ENCODE measurements around the gene PHYKPL. TPM values are rescaled to one million over a fixed set of nuclear protein-coding genes. Genes with fewer than 3 reads are reported as not detected.

Gene PHYKPL
- total RNA-seq, 2 donors from 2014 or later = 133 to 191 TPM

- Mint-ChIP-seq H3K27ac (no peak overlapping the region), H3K36me3 (no peaks in the 10 kb centered on the region), H3K27me3 (no peaks in the 10 kb centered on the region), H3K4me3 (no peak overlapping the region), H3K4me1 (ENCODE audit: low read depth in 2 of 2) (no peaks in the 10 kb centered on the region), H3K9me3 (no peaks in the 10 kb centered on the region)
- ATAC-seq = no peak
- no peak for DNase-seq (ENCODE audit: low spot score)
These were observed 40.0 kb upstream of the PHYKPL start for GRCh38 chr5:178272591-178272990.

- no peaks in the 10 kb centered on the region for H3K27me3 Mint-ChIP-seq
- no peaks in the 10 kb centered on the region for H3K4me1 Mint-ChIP-seq (ENCODE audit: low read depth in 2 of 2)
- no peaks in the 10 kb centered on the region for H3K9me3 Mint-ChIP-seq
These were observed 39.3 kb upstream of the PHYKPL start for GRCh38 chr5:178271726-178272479.

DNA sequence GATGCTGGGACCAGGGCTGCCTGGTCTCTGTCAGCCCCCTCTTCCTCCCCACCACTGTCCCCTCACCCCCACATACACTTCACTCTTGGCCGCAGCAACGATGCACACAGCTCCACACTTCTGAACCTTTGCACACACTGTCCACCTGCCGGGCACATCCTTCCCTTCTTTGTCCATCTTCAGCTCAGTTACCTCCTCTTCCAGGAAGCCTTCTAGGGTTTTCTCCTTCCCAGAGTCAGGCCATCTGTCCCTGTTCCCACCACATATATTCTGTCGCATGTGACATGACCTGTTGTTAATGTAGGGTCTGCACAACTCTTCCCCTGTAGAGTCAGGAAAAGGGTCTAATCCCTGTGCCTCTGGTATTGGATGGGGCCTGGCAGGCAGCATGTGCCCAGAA is 38.6 kb upstream of the PHYKPL start:
- H3K4me1 Mint-ChIP-seq (ENCODE audit: low read depth in 2 of 2) = no peaks in the 10 kb centered on the region

More at GRCh38 chr5:178271726-178272479, 39.3 kb upstream of the PHYKPL start:
- DNase-seq (ENCODE audit: low spot score) (no peak), ATAC-seq (no peak)
- Mint-ChIP-seq H3K4me3 (no peak overlapping the region), H3K27ac (no peak overlapping the region), H3K36me3 (no peaks in the 10 kb centered on the region)

GRCh38 chr5:178269499-178269898 is 36.9 kb upstream of the PHYKPL start:
- no peak overlapping the region for H3K27ac Mint-ChIP-seq
- ATAC-seq = no peak
- no peaks in the 10 kb centered on the region for H3K27me3 Mint-ChIP-seq
- H3K4me3 Mint-ChIP-seq = no peak overlapping the region
- H3K4me1 Mint-ChIP-seq (ENCODE audit: low read depth in 2 of 2) = no peaks in the 10 kb centered on the region
- no peaks in the 10 kb centered on the region for H3K9me3 Mint-ChIP-seq
- no peak for DNase-seq (ENCODE audit: low spot score)
- H3K36me3 Mint-ChIP-seq = no peaks in the 10 kb centered on the region

More for the DNA sequence above, 38.6 kb upstream of the PHYKPL start:
- Mint-ChIP-seq H3K4me3 (no peak overlapping the region), H3K36me3 (no peaks in the 10 kb centered on the region), H3K9me3 (no peaks in the 10 kb centered on the region), H3K27me3 (no peaks in the 10 kb centered on the region), H3K27ac (no peak overlapping the region)
- ATAC-seq (no peak), DNase-seq (ENCODE audit: low spot score) (no peak)

GRCh38 chr5:178267876-178268275 is 35.3 kb upstream of the PHYKPL start:
- H3K36me3 Mint-ChIP-seq = no peaks in the 10 kb centered on the region
- H3K4me1 Mint-ChIP-seq (ENCODE audit: low read depth in 2 of 2) = no peaks in the 10 kb centered on the region
- no peak overlapping the region for H3K4me3 Mint-ChIP-seq
- H3K27ac Mint-ChIP-seq = no peak overlapping the region
- no peaks in the 10 kb centered on the region for H3K27me3 Mint-ChIP-seq
- ATAC-seq = no peak
- DNase-seq (ENCODE audit: low spot score) = no peak
- no peaks in the 10 kb centered on the region for H3K9me3 Mint-ChIP-seq

GRCh38 chr5:178267245-178267644 is 34.6 kb upstream of the PHYKPL start:
- ATAC-seq (no peak), DNase-seq (ENCODE audit: low spot score) (no peak)
- Mint-ChIP-seq H3K9me3 (no peaks in the 10 kb centered on the region), H3K27ac (no peak overlapping the region), H3K4me3 (no peak overlapping the region), H3K27me3 (no peaks in the 10 kb centered on the region), H3K36me3 (no peaks in the 10 kb centered on the region), H3K4me1 (ENCODE audit: low read depth in 2 of 2) (no peaks in the 10 kb centered on the region)

DNA sequence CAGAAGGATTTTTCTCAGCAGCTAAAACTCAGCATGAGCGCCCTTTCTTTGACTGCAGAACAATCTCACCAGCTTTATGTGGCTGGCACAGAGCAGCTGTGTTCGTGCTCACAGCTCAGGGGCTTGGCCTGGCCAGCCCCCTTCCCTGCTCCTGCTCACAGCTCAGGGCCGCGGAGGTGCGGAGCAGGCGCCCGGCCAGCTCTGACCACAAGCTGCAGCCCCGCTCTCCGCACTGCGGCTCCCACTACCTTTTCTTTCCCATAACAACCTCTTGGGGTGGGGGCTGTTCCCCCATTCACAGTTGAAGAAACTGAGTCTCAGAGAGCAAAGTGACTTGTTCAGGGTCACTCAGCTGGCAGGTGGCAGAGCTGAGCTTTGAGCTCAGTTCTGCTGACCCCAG is 34.0 kb upstream of the PHYKPL start:
- Mint-ChIP-seq H3K36me3 (no peaks in the 10 kb centered on the region), H3K9me3 (no peaks in the 10 kb centered on the region), H3K27me3 (no peaks in the 10 kb centered on the region), H3K27ac (no peak overlapping the region), H3K4me3 (no peak overlapping the region), H3K4me1 (ENCODE audit: low read depth in 2 of 2) (no peaks in the 10 kb centered on the region)
- DNase-seq (ENCODE audit: low spot score) (no peak), ATAC-seq (no peak)

GRCh38 chr5:178265746-178266145 is 33.1 kb upstream of the PHYKPL start:
- no peaks in the 10 kb centered on the region for H3K36me3 Mint-ChIP-seq
- no peak overlapping the region for H3K4me3 Mint-ChIP-seq
- no peak overlapping the region for H3K27ac Mint-ChIP-seq
- ATAC-seq (no peak), DNase-seq (ENCODE audit: low spot score) (no peak)
- peaks cover 0 to 1% of the 10 kb centered on the region in 2 donors for H3K4me1 Mint-ChIP-seq (ENCODE audit: low read depth in 2 of 2)
- no peaks in the 10 kb centered on the region for H3K9me3 Mint-ChIP-seq
- no peaks in the 10 kb centered on the region for H3K27me3 Mint-ChIP-seq

DNA sequence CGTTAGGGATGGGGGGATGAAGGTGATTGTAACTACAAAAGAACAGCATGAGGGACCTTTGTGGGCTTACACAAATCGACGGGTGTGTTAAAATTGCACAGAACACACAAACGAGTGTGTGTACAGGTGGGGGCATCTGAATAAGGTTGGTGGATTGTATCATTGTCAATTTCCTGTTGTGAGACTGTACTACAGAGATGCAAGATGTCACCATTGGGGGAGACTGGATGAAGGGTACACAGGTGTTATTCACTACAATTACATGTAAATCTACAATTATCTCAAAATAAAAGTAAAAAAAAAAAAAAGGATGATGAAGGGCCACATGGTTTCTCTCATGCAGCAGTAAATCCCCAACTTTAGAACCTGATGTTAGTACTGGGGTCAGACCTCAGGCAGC is 31.4 kb upstream of the PHYKPL start:
- Mint-ChIP-seq H3K36me3 (no peaks in the 10 kb centered on the region), H3K4me3 (no peak overlapping the region), H3K27ac (no peak overlapping the region), H3K9me3 (no peaks in the 10 kb centered on the region), H3K4me1 (ENCODE audit: low read depth in 2 of 2) (peaks cover 6 to 9% of the 10 kb centered on the region in 2 donors), H3K27me3 (no peaks in the 10 kb centered on the region)
- ATAC-seq = no peak
- no peak for DNase-seq (ENCODE audit: low spot score)

DNA sequence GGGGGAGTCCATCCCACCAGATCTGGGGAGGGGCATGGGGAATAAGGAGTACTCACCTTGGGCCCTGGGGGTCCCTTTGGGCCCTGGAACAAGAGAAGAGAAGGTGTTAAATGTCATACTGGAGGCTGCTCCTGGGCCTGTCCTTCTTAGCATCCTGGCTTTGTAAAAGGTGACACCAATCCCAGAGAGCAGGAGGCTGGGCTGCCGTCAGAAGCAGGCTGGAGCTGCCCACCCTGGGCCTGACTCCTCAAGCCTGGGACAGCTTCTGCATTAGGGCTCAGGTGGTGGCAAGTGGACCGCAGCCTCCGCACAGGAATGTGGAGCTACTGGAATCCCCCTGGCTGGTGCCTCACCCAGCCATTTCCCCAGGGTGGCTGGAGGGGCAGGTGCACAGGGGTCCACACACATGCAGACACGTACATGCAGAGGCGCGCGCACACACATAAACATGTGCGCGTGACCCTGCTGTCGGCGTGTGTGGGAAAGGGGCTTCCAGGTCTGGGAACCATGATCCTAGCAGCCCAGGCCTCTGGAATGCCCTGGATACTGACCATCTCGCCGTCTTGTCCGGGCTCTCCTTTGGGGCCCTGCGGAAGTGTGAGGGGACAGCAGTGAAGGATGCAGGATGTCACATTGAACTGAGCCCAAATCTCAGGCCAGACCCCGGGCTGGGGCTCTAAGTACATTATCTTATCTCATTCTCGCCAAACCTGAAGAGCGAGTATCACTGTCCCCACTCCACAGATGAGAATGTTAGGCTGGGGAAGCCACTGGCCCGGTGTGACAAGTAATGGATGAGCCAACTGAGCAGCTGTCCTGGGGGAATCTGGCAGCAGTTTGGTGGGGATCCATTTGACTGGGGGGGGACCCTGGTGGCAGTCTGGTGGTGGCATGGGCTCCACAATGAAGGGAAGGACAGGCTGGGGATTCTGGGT is 29.3 kb upstream of the PHYKPL start:
- no peaks in the 10 kb centered on the region for H3K27me3 Mint-ChIP-seq
- no peak for DNase-seq (ENCODE audit: low spot score)
- H3K4me1 Mint-ChIP-seq (ENCODE audit: low read depth in 2 of 2) = peaks cover 6 to 9% of the 10 kb centered on the region in 2 donors
- H3K4me3 Mint-ChIP-seq = no peak overlapping the region
- no peak overlapping the region for H3K27ac Mint-ChIP-seq
- H3K9me3 Mint-ChIP-seq = no peaks in the 10 kb centered on the region
- ATAC-seq = no peak
- no peaks in the 10 kb centered on the region for H3K36me3 Mint-ChIP-seq

- H3K4me3 Mint-ChIP-seq = no peak overlapping the region
- peaks cover 6 to 9% of the 10 kb centered on the region in 2 donors for H3K4me1 Mint-ChIP-seq (ENCODE audit: low read depth in 2 of 2)
- H3K27ac Mint-ChIP-seq = peak overlapping the region in 1 of 2 donors; percentile 53
- no peaks in the 10 kb centered on the region for H3K27me3 Mint-ChIP-seq
- DNase-seq (ENCODE audit: low spot score) (no peak), ATAC-seq (peak in 1 of 2 donors; percentile 15)
- no peaks in the 10 kb centered on the region for H3K9me3 Mint-ChIP-seq
- H3K36me3 Mint-ChIP-seq = no peaks in the 10 kb centered on the region
These were observed 27.3 kb upstream of the PHYKPL start for GRCh38 chr5:178259623-178260536.

DNA sequence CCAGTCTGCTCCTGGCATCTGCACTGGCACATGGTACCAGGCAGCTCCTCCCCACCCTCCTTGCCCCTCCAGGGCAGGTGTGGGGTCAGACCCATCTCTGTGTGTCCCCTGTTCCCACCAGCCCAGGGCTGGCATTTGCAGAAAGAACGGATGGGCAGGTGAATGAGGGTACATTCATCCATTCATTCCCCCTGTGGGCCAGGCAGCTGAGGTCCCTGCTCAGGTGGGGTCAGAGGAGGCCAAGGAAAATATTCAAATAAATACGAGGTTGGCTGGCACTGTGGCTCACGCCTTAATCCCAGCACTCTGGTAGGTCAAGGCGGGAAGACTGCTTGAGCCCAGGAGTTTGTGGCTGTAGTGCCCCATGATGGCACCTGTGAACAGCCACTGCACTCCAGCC is 25.0 kb upstream of the PHYKPL start:
- no peak overlapping the region for H3K4me3 Mint-ChIP-seq
- DNase-seq (ENCODE audit: low spot score) = no peak
- ATAC-seq = peak in 1 of 2 donors; percentile 30
- H3K27ac Mint-ChIP-seq = no peak overlapping the region
- H3K36me3 Mint-ChIP-seq = no peaks in the 10 kb centered on the region
- H3K27me3 Mint-ChIP-seq = no peaks in the 10 kb centered on the region
- peaks cover 6 to 9% of the 10 kb centered on the region in 2 donors for H3K4me1 Mint-ChIP-seq (ENCODE audit: low read depth in 2 of 2)
- no peaks in the 10 kb centered on the region for H3K9me3 Mint-ChIP-seq

GRCh38 chr5:178256746-178257145 is 24.1 kb upstream of the PHYKPL start:
- H3K9me3 Mint-ChIP-seq = no peaks in the 10 kb centered on the region
- ATAC-seq (peak in 1 of 2 donors; percentile 18), DNase-seq (ENCODE audit: low spot score) (no peak)
- peaks cover 6 to 9% of the 10 kb centered on the region in 2 donors for H3K4me1 Mint-ChIP-seq (ENCODE audit: low read depth in 2 of 2)
- no peaks in the 10 kb centered on the region for H3K36me3 Mint-ChIP-seq
- H3K4me3 Mint-ChIP-seq = no peak overlapping the region
- no peak overlapping the region for H3K27ac Mint-ChIP-seq
- H3K27me3 Mint-ChIP-seq = no peaks in the 10 kb centered on the region
